H1 (cell line): ENCODE measurements around the gene HNF1A. TPM values are rescaled to one million over a fixed set of nuclear protein-coding genes. Genes with fewer than 3 reads are reported as not detected.

Source experiments
- CBX8 ChIP-seq: fragments of 300-800, 300-1000 bp; sonication (generic); IDR thresholded peaks from 2 replicates; pipeline ENCODE4 v1.7.1; 2016; ENCODE audit warnings: low read depth, low read length, borderline replicate concordance
- E2F6 ChIP-seq: IDR thresholded peaks from 2 replicates; pipeline ENCODE4 v1.6.1; 2012; ENCODE audit warnings: inconsistent platforms
- EP300 ChIP-seq, 2 experiments: IDR thresholded peaks; 1 replicate in 1 of 2; 2 replicates in 1 of 2; pipeline ENCODE4 v1.6.1; 2011 to 2012; ENCODE audit warnings: low read depth in 2 of 2, low read length in 2 of 2, mild to moderate bottlenecking in 2 of 2, borderline replicate concordance in 1 of 2, inconsistent platforms in 1 of 2, moderate library complexity in 1 of 2
- USF2 ChIP-seq: IDR thresholded peaks from 2 replicates; pipeline ENCODE4 v1.6.1; 2011; ENCODE audit warnings: low read length, improper control_type of control experiment
- ZNF274 ChIP-seq: IDR thresholded peaks from 2 replicates; pipeline ENCODE4 v1.7.0; 2012; ENCODE audit warnings: low read length, borderline replicate concordance; ENCODE audit errors: extremely low read depth
- polyA plus RNA-seq, 7 experiments: library from polyadenylated mRNA; depleted of rRNA in 3 of 7; stranded (reverse) in 5 of 7; unstranded in 2 of 7; fragments of >200 nt in 5 of 7; fragments of 200-250 nt in 2 of 7; gene quantifications; 1 replicate in 5 of 7; 2 replicates in 1 of 7; 4 replicates in 1 of 7; pipeline versions ENCODE4 v1.2.1 to v1.2.3, GENCODE V29; 2011 to 2013; ENCODE audit warnings: missing spikeins in 2 of 7, mixed read lengths in 2 of 7
- total RNA-seq: library from RNA; stranded (reverse); fragmentation: NEBNext Ultra II Directional; extraction: Animal tissue kit (Norgen Biotek cat#: 25700); gene quantifications from 2 replicates; pipeline ENCODE4 v1.2.1, GENCODE V29; 2021
- TF ChIP-seq, protein P1 (sequence below): fragments of 300-600 bp; sonication (generic); IDR thresholded peaks from 2 replicates; pipeline ENCODE4 v1.7.1; 2012; ENCODE audit warnings: low read length, moderate library complexity, mild to moderate bottlenecking, inconsistent platforms; ENCODE audit not compliant: insufficient replicate concordance

Gene HNF1A
- total and polyA plus RNA-seq, 2 of the 8 experiments (the other 6 are each of a cell fraction or from before 2014, with no cell fraction given) = not detected

DNA sequence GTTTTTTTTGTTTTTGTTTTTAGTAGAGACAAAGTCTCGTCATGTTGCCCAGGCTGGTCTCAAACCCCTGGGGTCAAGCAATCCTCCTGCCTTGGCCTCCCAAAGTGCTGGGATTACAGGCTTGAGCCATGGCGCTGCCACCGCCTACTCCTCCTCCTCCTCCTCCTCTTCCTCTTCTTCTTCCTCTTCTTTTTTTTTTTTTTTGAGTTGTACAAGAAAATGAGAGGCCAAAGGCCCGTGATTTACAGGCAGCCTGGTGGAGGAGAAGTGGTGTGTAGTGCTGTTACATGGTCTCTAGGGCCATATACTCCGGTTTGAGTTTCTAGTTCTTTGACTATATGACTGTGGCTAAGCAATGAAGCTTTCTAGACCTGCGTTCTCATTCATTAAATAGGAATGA lies 44.6 kb upstream of the HNF1A start (continued):
- TF ChIP-seq, protein P1, sequence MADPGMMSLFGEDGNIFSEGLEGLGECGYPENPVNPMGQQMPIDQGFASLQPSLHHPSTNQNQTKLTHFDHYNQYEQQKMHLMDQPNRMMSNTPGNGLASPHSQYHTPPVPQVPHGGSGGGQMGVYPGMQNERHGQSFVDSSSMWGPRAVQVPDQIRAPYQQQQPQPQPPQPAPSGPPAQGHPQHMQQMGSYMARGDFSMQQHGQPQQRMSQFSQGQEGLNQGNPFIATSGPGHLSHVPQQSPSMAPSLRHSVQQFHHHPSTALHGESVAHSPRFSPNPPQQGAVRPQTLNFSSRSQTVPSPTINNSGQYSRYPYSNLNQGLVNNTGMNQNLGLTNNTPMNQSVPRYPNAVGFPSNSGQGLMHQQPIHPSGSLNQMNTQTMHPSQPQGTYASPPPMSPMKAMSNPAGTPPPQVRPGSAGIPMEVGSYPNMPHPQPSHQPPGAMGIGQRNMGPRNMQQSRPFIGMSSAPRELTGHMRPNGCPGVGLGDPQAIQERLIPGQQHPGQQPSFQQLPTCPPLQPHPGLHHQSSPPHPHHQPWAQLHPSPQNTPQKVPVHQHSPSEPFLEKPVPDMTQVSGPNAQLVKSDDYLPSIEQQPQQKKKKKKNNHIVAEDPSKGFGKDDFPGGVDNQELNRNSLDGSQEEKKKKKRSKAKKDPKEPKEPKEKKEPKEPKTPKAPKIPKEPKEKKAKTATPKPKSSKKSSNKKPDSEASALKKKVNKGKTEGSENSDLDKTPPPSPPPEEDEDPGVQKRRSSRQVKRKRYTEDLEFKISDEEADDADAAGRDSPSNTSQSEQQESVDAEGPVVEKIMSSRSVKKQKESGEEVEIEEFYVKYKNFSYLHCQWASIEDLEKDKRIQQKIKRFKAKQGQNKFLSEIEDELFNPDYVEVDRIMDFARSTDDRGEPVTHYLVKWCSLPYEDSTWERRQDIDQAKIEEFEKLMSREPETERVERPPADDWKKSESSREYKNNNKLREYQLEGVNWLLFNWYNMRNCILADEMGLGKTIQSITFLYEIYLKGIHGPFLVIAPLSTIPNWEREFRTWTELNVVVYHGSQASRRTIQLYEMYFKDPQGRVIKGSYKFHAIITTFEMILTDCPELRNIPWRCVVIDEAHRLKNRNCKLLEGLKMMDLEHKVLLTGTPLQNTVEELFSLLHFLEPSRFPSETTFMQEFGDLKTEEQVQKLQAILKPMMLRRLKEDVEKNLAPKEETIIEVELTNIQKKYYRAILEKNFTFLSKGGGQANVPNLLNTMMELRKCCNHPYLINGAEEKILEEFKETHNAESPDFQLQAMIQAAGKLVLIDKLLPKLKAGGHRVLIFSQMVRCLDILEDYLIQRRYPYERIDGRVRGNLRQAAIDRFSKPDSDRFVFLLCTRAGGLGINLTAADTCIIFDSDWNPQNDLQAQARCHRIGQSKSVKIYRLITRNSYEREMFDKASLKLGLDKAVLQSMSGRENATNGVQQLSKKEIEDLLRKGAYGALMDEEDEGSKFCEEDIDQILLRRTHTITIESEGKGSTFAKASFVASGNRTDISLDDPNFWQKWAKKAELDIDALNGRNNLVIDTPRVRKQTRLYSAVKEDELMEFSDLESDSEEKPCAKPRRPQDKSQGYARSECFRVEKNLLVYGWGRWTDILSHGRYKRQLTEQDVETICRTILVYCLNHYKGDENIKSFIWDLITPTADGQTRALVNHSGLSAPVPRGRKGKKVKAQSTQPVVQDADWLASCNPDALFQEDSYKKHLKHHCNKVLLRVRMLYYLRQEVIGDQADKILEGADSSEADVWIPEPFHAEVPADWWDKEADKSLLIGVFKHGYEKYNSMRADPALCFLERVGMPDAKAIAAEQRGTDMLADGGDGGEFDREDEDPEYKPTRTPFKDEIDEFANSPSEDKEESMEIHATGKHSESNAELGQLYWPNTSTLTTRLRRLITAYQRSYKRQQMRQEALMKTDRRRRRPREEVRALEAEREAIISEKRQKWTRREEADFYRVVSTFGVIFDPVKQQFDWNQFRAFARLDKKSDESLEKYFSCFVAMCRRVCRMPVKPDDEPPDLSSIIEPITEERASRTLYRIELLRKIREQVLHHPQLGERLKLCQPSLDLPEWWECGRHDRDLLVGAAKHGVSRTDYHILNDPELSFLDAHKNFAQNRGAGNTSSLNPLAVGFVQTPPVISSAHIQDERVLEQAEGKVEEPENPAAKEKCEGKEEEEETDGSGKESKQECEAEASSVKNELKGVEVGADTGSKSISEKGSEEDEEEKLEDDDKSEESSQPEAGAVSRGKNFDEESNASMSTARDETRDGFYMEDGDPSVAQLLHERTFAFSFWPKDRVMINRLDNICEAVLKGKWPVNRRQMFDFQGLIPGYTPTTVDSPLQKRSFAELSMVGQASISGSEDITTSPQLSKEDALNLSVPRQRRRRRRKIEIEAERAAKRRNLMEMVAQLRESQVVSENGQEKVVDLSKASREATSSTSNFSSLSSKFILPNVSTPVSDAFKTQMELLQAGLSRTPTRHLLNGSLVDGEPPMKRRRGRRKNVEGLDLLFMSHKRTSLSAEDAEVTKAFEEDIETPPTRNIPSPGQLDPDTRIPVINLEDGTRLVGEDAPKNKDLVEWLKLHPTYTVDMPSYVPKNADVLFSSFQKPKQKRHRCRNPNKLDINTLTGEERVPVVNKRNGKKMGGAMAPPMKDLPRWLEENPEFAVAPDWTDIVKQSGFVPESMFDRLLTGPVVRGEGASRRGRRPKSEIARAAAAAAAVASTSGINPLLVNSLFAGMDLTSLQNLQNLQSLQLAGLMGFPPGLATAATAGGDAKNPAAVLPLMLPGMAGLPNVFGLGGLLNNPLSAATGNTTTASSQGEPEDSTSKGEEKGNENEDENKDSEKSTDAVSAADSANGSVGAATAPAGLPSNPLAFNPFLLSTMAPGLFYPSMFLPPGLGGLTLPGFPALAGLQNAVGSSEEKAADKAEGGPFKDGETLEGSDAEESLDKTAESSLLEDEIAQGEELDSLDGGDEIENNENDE = no peak
- no peak for TF ChIP-seq CBX8
- TF ChIP-seq USF2 = no peak
- no peak for TF ChIP-seq ZNF274
- TF ChIP-seq E2F6 = no peak
- no peak for TF ChIP-seq EP300 (IDR thresholded peaks at IDR 0.05; ENCODE audit: borderline replicate concordance in 1 of 2, low read depth in 2 of 2, low read length in 2 of 2)
